NCI-H82 treated with DMSO at 0.1 percent for 48 hours (cell line): Measurements from ENCODE around the gene ADAM23.

Source experiments
- DNase-seq: peaks from one replicate; lab custom pipeline; 2025; ENCODE audit not compliant: unreplicated experiment; lab: John Stamatoyannopoulos, UW

ADAM23 gene

GRCh38 chr2:206563374-206563773 lies 120.0 kb downstream of the ADAM23 start:
- no peak for DNase-seq

- DNase-seq, result no peak
Measured at GRCh38 chr2:206565666-206566065, 122.3 kb downstream of the ADAM23 start.

- no peak for DNase-seq
Measured at GRCh38 chr2:206569470-206569869, 126.1 kb downstream of the ADAM23 start.

- no peak for DNase-seq
Measured at GRCh38 chr2:206570199-206570598, 126.9 kb downstream of the ADAM23 start.

- DNase-seq, result no peak
Measured at GRCh38 chr2:206572725-206573124, 129.4 kb downstream of the ADAM23 start.

- DNase-seq, result no peak
Measured at GRCh38 chr2:206573793-206574192, 130.5 kb downstream of the ADAM23 start.

- DNase-seq, result no peak
Measured at GRCh38 chr2:206584323-206585116, 141.2 kb downstream of the ADAM23 start.

GRCh38 chr2:206585335-206585734 lies 142.0 kb downstream of the ADAM23 start:
- DNase-seq, result no peak

- DNase-seq, result no peak
Measured at GRCh38 chr2:206586609-206587008, 143.3 kb downstream of the ADAM23 start.

- no peak for DNase-seq
Measured at GRCh38 chr2:206597717-206598218, 154.4 kb downstream of the ADAM23 start.

GRCh38 chr2:206603243-206603642 lies 159.9 kb downstream of the ADAM23 start:
- no peak for DNase-seq

GRCh38 chr2:206610451-206610850 lies 167.1 kb downstream of the ADAM23 start:
- no peak for DNase-seq

GRCh38 chr2:206611191-206611590 lies 167.9 kb downstream of the ADAM23 start:
- no peak for DNase-seq

GRCh38 chr2:206611736-206612135 lies 168.4 kb downstream of the ADAM23 start:
- peak; percentile 75 for DNase-seq

- DNase-seq, result no peak
Measured at GRCh38 chr2:206614811-206615210, 171.5 kb downstream of the ADAM23 start.

GRCh38 chr2:206615417-206616089 lies 172.2 kb downstream of the ADAM23 start:
- no peak for DNase-seq

GRCh38 chr2:206616151-206616550 lies 172.8 kb downstream of the ADAM23 start:
- DNase-seq, result no peak

GRCh38 chr2:206619011-206619410 lies 175.7 kb downstream of the ADAM23 start:
- peak; percentile 63 for DNase-seq

- no peak for DNase-seq
Measured at GRCh38 chr2:206626108-206626507, 182.8 kb downstream of the ADAM23 start.

GRCh38 chr2:206627632-206628031 lies 184.3 kb downstream of the ADAM23 start:
- peak; percentile 19 for DNase-seq

GRCh38 chr2:206631340-206631739 lies 188.0 kb downstream of the ADAM23 start:
- DNase-seq, result no peak

GRCh38 chr2:206635015-206635414 lies 191.7 kb downstream of the ADAM23 start:
- DNase-seq, result no peak
